DMS114 treated with DMSO at 0.1 percent for 48 hours (cell line): ENCODE results near the gene SPAG6.
"Not testable (repeated sequence)": the region's sequence is repeated elsewhere in the genome, so short reads cannot be mapped to it uniquely, and the experiment has no call there.

Experiments used
- DNase-seq: peaks from one replicate; lab custom pipeline; 2025; ENCODE audit not compliant: unreplicated experiment; lab: John Stamatoyannopoulos, UW

The SPAG6 gene

DNA sequence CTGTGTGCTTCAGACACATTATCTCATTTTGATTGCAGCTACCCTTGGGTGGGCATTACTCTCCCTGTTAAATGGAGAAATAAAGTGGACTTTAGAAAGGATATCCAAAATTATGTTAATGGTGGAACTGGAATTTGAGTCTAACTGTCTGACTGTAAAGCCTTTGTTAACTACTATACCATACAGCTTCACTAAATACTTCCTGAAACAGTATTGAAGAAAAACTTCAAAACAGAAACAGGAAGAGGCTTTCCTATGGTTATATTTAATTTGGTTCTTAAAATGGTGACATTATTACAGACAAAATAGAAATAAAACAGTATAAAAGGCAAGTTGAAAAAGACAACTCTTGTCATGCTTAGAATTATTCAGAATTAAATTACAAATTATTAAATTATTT, 25.0 kb downstream of the SPAG6 start:
- no peak for DNase-seq

- no peak for DNase-seq
These were observed 27.0 kb downstream of the SPAG6 start for GRCh38 chr10:22372298-22372697.

- no peak for DNase-seq
These were observed 27.6 kb downstream of the SPAG6 start for GRCh38 chr10:22372917-22373316.

DNA sequence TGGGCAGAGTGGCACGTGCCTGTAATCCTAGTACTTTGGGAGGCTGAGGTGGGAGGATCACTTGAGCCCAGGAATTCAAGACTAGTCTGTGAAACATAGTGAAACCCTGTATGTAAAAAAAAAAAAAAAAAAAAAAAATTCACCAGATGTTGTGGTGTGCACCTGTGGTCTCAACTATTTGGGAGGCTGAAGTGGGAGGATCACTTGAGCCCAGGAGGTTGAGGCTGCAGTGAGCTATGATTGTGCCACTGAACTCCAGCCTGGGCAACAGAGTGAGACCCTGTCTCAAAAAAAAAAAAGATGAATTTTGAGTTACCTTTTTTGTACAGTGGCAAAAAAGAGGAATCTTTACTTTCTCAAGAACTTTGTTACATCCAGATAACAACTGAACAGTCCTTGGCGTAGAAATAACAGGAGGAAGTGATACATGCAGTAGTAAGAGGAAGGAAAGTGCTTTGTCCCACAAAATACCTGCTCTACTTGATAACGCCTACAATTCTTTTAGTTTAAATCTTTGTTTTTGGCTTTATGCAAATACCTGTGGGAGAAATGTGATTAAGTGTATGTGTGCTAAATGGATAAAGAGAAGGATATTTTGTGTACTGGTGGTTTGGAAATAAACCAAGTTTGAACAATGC, 29.3 kb downstream of the SPAG6 start:
- no peak for DNase-seq

DNA sequence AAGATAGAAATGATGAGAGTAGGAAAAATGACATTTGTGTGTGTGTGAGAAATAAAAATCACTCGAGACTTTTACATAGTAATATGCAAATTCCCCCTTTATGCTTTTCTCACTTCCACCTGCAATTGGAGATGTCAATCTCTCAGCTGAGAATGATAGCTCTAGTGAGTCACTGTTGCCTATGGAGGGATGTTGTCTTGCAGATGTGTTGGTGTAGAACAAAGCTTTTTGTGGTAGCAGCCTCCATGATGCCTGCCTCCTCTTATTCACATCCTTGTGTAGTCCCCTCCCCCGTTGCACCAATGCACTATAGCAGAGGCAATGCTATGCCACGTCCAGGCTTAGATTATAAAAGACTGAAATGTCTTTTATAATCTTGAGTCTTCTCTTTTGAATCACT, 33.8 kb downstream of the SPAG6 start:
- DNase-seq, result no peak

DNA sequence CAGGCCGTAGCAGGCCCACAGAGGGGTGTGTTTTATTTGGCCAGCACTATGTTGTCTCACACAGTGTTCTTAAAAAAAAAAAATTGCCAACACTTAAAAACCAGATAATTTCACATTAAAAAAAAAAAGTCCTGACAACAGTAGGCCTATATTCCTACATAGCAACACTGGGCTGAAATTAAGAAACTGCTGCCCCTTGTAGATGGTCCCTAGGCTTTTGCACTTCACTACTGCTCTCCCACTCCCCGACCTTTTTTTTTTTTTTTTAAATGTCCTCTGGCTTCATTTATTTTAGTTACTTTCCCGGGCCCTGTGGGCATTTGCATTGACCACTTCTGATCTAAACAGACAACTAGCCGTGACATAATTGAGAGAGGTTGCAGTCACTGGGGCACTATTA, 36.0 kb downstream of the SPAG6 start:
- no peak for DNase-seq

DNA sequence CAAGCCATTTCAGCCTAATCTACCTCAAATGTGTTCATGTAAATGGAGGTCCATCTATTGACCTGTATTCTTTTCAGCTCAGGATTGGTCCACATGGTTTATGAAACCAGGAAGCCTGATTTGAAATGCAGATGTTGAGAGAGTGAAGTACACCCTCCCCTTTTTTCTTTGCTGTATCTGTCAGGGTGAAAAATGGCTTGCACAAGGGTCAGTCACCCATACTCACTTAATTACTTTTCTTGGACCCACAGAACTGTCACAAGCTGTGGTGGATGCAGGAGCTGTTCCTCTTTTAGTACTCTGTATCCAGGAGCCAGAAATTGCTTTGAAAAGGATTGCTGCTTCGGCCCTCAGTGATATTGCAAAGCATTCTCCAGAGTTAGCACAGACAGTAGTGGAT, 41.2 kb downstream of the SPAG6 start:
- DNase-seq, result no peak

DNA sequence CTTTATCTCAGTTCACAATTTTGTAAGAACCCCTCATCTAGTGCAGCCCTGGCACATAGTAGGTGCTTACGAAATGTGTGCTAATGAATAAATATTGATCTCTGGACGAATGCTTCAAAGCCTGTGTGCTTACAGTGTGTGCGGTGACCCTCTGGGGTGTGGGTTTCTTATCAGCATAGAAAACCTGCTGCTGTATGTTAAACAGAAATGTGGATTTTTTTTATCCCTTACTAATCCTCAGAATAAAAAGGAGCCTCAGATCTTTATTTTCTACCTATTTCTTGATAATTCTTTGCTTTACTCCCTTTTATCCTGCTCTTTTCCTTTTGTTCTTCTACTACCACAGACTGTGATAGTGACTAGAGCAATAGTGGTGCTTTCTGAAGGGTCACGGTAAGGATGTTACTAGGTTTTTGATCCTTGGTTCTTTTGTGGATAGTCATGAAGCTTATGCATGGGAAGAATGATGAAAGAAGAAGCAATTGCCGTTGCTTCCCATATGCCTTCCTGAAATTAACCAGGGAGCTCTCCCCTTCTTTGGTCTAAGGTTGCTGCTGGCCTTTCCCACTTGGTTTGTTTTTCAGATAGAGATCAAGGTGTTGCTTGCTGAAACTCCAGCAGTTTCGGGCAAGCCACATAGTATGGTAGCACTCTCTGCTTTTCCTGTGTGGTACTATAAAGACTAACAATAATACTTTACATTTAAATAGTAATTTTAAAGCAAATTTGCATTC, 44.7 kb downstream of the SPAG6 start:
- no peak for DNase-seq

GRCh38 chr10:22391600-22391999, 46.3 kb downstream of the SPAG6 start:
- DNase-seq, result no peak

DNA sequence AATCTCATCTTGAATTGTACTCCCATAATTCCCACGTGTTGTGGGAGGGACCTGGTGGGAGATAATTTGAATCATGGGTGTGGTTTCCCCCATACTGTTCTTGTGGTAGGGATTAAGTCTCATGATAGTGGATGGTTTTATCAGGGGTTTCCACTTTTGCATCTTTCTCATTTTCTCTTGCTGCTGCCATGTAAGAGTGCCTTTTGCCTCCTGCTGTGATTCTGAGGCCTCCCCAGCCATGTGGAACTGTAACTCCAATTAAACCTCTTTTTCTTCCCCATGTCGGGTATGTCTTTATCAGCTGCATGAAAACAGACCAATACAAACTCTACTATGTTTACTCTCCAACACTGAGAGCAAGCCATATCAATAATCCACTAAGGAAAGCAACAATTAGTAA, 50.9 kb downstream of the SPAG6 start:
- not testable (repeated sequence) for DNase-seq

GRCh38 chr10:22406916-22407315, 61.6 kb downstream of the SPAG6 start:
- not testable (repeated sequence) for DNase-seq

- DNase-seq, result no peak
These were observed 65.1 kb downstream of the SPAG6 start for GRCh38 chr10:22410394-22410793.

- DNase-seq, result no peak
These were observed 65.5 kb downstream of the SPAG6 start for GRCh38 chr10:22410846-22411245.

GRCh38 chr10:22414146-22414545, 68.8 kb downstream of the SPAG6 start:
- no peak for DNase-seq

GRCh38 chr10:22415072-22415471, 69.8 kb downstream of the SPAG6 start:
- DNase-seq, result no peak

GRCh38 chr10:22417736-22418268, 72.5 kb downstream of the SPAG6 start:
- DNase-seq, result no peak

- no peak for DNase-seq
These were observed 75.7 kb downstream of the SPAG6 start for GRCh38 chr10:22420787-22421517.

DNA sequence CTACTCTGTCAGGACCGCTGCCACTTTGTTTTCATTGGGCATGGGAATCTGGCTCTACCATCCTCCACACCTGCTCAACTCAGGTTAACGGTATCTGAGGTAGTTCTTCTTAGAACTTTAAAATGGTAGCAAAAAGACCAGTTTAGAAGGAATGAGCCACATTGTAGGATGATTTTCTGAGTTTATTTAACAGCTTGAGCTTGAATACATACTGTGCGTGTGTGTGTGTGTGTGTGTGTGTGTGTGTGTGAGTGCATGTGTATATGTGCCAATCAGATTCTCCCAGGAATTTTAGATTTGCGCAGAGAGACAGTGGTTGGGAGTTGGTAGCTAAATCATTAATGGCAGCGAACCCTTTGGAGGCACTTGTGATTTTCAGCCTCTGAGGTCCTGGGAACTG, 81.4 kb downstream of the SPAG6 start:
- DNase-seq, result no peak

DNA sequence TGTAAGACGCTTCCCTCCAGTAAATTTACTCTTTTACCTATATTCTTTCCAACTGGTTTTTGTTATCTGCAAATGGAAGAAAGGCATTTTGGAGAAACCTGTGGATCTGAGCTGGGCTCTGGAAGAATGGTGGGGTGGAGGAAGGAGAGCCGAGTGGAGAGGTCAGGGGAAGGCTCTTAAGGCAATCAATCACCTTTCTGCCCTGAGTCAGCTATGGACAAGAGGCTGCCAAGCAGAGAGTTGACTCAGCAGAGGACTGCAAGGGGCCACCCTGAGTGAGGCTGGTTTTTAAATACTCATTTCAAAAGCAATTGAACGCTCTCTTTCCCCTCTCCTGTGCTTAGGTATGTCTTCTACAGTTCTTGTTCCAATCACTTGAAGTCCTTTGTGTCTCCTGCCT, 81.8 kb downstream of the SPAG6 start:
- no peak for DNase-seq

GRCh38 chr10:22427890-22428571, 82.7 kb downstream of the SPAG6 start:
- DNase-seq, result no peak

GRCh38 chr10:22429146-22429545, 83.8 kb downstream of the SPAG6 start:
- DNase-seq, result no peak
